22Rv1 (cell line): ENCODE results near the gene CD8A.
"Not testable (repeated sequence)": the region's sequence is repeated elsewhere in the genome, so short reads cannot be mapped to it uniquely, and the experiment has no call there.

ENCODE experiments used
- ZFX ChIP-seq: fragments of 450-650 bp; IDR thresholded peaks from 2 replicates; pipeline ENCODE4 v1.6.1; 2017; ENCODE audit warnings: antibody characterized with exemption, borderline replicate concordance
- TF ChIP-seq, protein P1 (sequence below): fragments of 450-650 bp; IDR thresholded peaks from 2 replicates; pipeline ENCODE4 v1.5.1; 2017; ENCODE audit warnings: mild to moderate bottlenecking

DNA sequence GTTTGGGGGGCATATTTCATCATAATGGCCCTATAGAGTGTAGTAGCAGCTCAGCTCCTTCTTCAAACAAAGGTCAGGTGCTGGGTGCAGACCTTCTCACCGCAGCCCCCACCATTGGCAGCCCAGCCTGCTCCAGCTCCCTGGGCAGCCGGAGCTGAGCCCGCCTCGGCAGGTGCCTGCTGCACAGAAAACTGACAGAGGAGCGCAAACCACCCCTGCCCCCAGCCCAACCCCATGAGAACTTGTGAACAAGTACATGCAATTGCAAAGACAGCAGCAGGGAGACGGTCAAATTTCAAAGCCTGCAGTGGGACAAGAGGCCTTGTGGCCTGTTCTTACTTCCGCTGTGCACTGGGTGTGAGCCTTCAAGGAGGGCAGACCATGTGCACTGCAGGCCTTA lies 48.7 kb upstream of the CD8A start:
- TF ChIP-seq, protein P1, sequence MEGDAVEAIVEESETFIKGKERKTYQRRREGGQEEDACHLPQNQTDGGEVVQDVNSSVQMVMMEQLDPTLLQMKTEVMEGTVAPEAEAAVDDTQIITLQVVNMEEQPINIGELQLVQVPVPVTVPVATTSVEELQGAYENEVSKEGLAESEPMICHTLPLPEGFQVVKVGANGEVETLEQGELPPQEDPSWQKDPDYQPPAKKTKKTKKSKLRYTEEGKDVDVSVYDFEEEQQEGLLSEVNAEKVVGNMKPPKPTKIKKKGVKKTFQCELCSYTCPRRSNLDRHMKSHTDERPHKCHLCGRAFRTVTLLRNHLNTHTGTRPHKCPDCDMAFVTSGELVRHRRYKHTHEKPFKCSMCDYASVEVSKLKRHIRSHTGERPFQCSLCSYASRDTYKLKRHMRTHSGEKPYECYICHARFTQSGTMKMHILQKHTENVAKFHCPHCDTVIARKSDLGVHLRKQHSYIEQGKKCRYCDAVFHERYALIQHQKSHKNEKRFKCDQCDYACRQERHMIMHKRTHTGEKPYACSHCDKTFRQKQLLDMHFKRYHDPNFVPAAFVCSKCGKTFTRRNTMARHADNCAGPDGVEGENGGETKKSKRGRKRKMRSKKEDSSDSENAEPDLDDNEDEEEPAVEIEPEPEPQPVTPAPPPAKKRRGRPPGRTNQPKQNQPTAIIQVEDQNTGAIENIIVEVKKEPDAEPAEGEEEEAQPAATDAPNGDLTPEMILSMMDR, result not testable (repeated sequence)
- not testable (repeated sequence) for TF ChIP-seq ZFX
